H9 (cell line): ENCODE measurements around the gene DAD1. TPM values are rescaled to one million over a fixed set of nuclear protein-coding genes. Genes with fewer than 3 reads are reported as not detected.

ENCODE experiments used
- DNase-seq: peaks from one replicate; pipeline ENCODE4 v3.0.0-alpha.2; 2017
- H2AFZ ChIP-seq: one replicate; pipeline ENCODE4 v1.6.1; 2013; ENCODE audit warnings: mild to moderate bottlenecking, low read length, control low read depth, moderate library complexity
- H2AK5ac ChIP-seq: 2 replicates; pipeline ENCODE4 v1.6.1; 2013; ENCODE audit warnings: low read length, control low read depth, mixed read lengths; ENCODE audit not compliant: insufficient read length
- H2BK120ac ChIP-seq: one replicate; pipeline ENCODE4 v1.6.1; 2013; ENCODE audit warnings: low read depth, mild to moderate bottlenecking, low read length, control low read depth, inconsistent platforms; ENCODE audit not compliant: poor library complexity, severe bottlenecking
- H2BK12ac ChIP-seq: 2 replicates; pipeline ENCODE4 v1.6.1; 2013; ENCODE audit warnings: low read length, control low read depth, mixed read lengths, low read depth; ENCODE audit not compliant: insufficient read length
- H2BK15ac ChIP-seq: 2 replicates; pipeline ENCODE4 v1.6.1; 2013; ENCODE audit warnings: low read depth, low read length, control low read depth
- H2BK20ac ChIP-seq: one replicate; pipeline ENCODE4 v1.6.1; 2013; ENCODE audit warnings: low read depth, mild to moderate bottlenecking, low read length, control low read depth, inconsistent platforms; ENCODE audit not compliant: poor library complexity, severe bottlenecking
- H2BK5ac ChIP-seq: 2 replicates; pipeline ENCODE4 v1.6.1; 2013; ENCODE audit warnings: low read length, control low read depth, mixed read lengths; ENCODE audit not compliant: insufficient read length
- H3K14ac ChIP-seq: 2 replicates; pipeline ENCODE4 v1.6.1; 2013; ENCODE audit warnings: low read length, control low read depth; ENCODE audit not compliant: insufficient read depth
- H3K18ac ChIP-seq: 2 replicates; pipeline ENCODE4 v1.6.1; 2013; ENCODE audit warnings: low read depth, mild to moderate bottlenecking, mixed read lengths, low read length, control low read depth; ENCODE audit not compliant: insufficient read length
- H3K23ac ChIP-seq: 2 replicates; pipeline ENCODE4 v1.6.1; 2013; ENCODE audit warnings: low read length, control low read depth, mixed read lengths, low read depth; ENCODE audit not compliant: insufficient read length
- H3K23me2 ChIP-seq: 2 replicates; pipeline ENCODE4 v1.6.1; 2013; ENCODE audit warnings: low read depth, mild to moderate bottlenecking, mixed read lengths, low read length, control low read depth; ENCODE audit not compliant: insufficient read length, poor library complexity, severe bottlenecking
- H3K27ac ChIP-seq: 2 replicates; pipeline ENCODE4 v1.5.1; 2013; ENCODE audit warnings: low read length, control low read depth, mixed read lengths, low read depth; ENCODE audit not compliant: insufficient read length
- H3K27me3 ChIP-seq: 2 replicates; pipeline ENCODE4 v1.6.1; 2013; ENCODE audit warnings: low read length, control low read depth, inconsistent platforms; ENCODE audit not compliant: insufficient read depth
- H3K4ac ChIP-seq: 2 replicates; pipeline ENCODE4 v1.6.1; 2013; ENCODE audit warnings: low read depth, mild to moderate bottlenecking, control low read depth, inconsistent platforms, low read length, moderate library complexity
- H3K4me1 ChIP-seq: 2 replicates; pipeline ENCODE4 v1.6.1; 2013; ENCODE audit warnings: low read length, control low read depth, inconsistent platforms; ENCODE audit not compliant: insufficient read depth
- H3K4me2 ChIP-seq: 2 replicates; pipeline ENCODE4 v1.6.1; 2013; ENCODE audit warnings: low read length, control low read depth, mixed read lengths; ENCODE audit not compliant: insufficient read length, insufficient read depth
- H3K56ac ChIP-seq: 2 replicates; pipeline ENCODE4 v1.6.1; 2013; ENCODE audit warnings: low read depth, mild to moderate bottlenecking, mixed read lengths, low read length, control low read depth; ENCODE audit not compliant: insufficient read length
- H3K79me1 ChIP-seq: 2 replicates; pipeline ENCODE4 v1.6.1; 2013; ENCODE audit warnings: low read depth, mild to moderate bottlenecking, moderate library complexity, low read length, control low read depth, inconsistent platforms; ENCODE audit not compliant: insufficient read depth, poor library complexity, severe bottlenecking
- H3K79me2 ChIP-seq: 2 replicates; pipeline ENCODE4 v1.6.1; 2013; ENCODE audit warnings: low read length, control low read depth, inconsistent platforms; ENCODE audit not compliant: insufficient read depth
- H3K9ac ChIP-seq: 2 replicates; pipeline ENCODE4 v1.6.1; 2013; ENCODE audit warnings: low read length, control low read depth, mixed read lengths; ENCODE audit not compliant: insufficient read length; ENCODE audit errors: extremely low read depth
- H3K9me3 ChIP-seq: one replicate; pipeline ENCODE4 v1.6.1; 2013; ENCODE audit warnings: low read depth, low read length, inconsistent platforms; ENCODE audit not compliant: control insufficient read depth
- H3T11ph ChIP-seq: one replicate; pipeline ENCODE4 v1.6.1; 2013; ENCODE audit warnings: mild to moderate bottlenecking, low read length, control low read depth, inconsistent platforms
- H4K20me1 ChIP-seq: one replicate; pipeline ENCODE4 v1.6.1; 2013; ENCODE audit not compliant: control insufficient read depth, insufficient read length, insufficient read depth
- H4K5ac ChIP-seq: 2 replicates; pipeline ENCODE4 v1.6.1; 2013; ENCODE audit warnings: low read depth, mild to moderate bottlenecking, mixed read lengths, low read length, control low read depth; ENCODE audit not compliant: insufficient read length
- H4K8ac ChIP-seq: replicated peaks from 2 replicates; pipeline ENCODE4 v1.6.1; 2013; ENCODE audit warnings: low read length, control low read depth, mixed read lengths, low read depth; ENCODE audit not compliant: insufficient read length
- H4K91ac ChIP-seq: 2 replicates; pipeline ENCODE4 v1.6.1; 2013; ENCODE audit warnings: low read depth, mild to moderate bottlenecking, moderate library complexity, mixed read lengths, low read length, control low read depth; ENCODE audit not compliant: insufficient read length
- H3K27ac Mint-ChIP-seq, 3 experiments: 2 replicates in 2 of 3; 3 replicates in 1 of 3; pipeline ENCODE4 v1.8.0; 2020 to 2021; ENCODE audit warnings: mixed read lengths in 3 of 3, mild to moderate bottlenecking in 1 of 3, moderate library complexity in 1 of 3
- H3K27me3 Mint-ChIP-seq: 2 replicates; pipeline ENCODE4 v1.8.0; 2021; ENCODE audit warnings: low read depth, mild to moderate bottlenecking, moderate library complexity, mixed read lengths
- H3K36me3 Mint-ChIP-seq, 3 experiments: 2 replicates in 2 of 3; 3 replicates in 1 of 3; pipeline ENCODE4 v1.8.0; 2020 to 2021; ENCODE audit warnings: low read depth in 3 of 3, mixed read lengths in 3 of 3; ENCODE audit not compliant: insufficient read depth in 1 of 3
- H3K4me1 Mint-ChIP-seq, 2 experiments: 2 replicates each; pipeline ENCODE4 v1.8.0; 2020; ENCODE audit warnings: mixed read lengths in 2 of 2
- H3K4me3 Mint-ChIP-seq, 2 experiments: 2 replicates in 1 of 2; 3 replicates in 1 of 2; pipeline ENCODE4 v1.8.0; 2020 to 2021; ENCODE audit warnings: mild to moderate bottlenecking in 2 of 2, mixed read lengths in 2 of 2, moderate library complexity in 1 of 2
- H3K9me3 Mint-ChIP-seq, 2 experiments: 2 replicates in 1 of 2; 3 replicates in 1 of 2; pipeline ENCODE4 v1.8.0; 2020; ENCODE audit warnings: mild to moderate bottlenecking in 2 of 2, mixed read lengths in 2 of 2, moderate library complexity in 1 of 2
- CTCF ChIP-seq: fragments of 200-600 bp; sonication (generic); conservative IDR thresholded peaks from 3 replicates; pipeline ENCODE4 v1.8.0; 2021; ENCODE audit warnings: antibody characterized with exemption, mild to moderate bottlenecking
- whole genome bisulfite sequencing: extraction: QIAGEN DNeasy Blood & Tissue Kit; methylation state at CpG from one replicate; pipeline ENCODE4 v1.1.7; 2013; ENCODE audit warnings: missing lambda C conversion rate, low lambda C conversion rate, mixed read lengths; ENCODE audit not compliant: insufficient read length; ENCODE audit errors: extremely low coverage; 5-methylcytosine and 5-hydroxymethylcytosine counted together
- total RNA-seq: library from RNA; stranded (reverse); gene quantifications from 2 replicates; pipeline ENCODE4 v1.2.1, GENCODE V29; 2021

DAD1 gene
- total RNA-seq, 1 experiment from 2014 or later, result 127 TPM

DNA sequence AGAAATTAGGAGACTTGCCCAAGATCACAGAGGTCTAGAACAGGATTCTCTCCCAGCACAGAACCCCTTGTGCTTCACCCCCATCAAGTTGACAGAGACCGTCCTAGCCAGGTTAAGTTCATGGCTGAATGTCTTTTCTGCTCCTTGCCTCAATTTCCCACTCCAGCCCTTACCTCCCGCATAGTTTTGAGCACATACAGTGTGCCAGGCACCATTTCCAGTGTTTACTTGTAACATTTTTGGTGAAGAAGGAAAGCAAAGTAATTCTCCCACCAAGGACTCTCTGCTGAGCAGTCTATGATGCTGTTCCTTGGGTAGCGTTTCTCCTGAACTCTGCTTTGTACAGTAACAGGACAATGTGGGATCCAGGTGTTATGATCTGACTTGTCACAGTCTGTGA lies 10.3 kb upstream of the DAD1 start:
- peak overlapping the region in 2 of 3 experiments; percentile 97 to 99; a peak in 5 of 7 replicates for H3K27ac Mint-ChIP-seq
- H3K27ac ChIP-seq, result no peak overlapping the region
- H2AFZ ChIP-seq, result no peak overlapping the region
- no peak overlapping the region for H2AK5ac ChIP-seq
- H3K4me1 Mint-ChIP-seq, result peaks cover 20% of the 10 kb centered on the region in 2 experiments
- H3K79me2 ChIP-seq, result no peaks in the 10 kb centered on the region
- peak overlapping the region; percentile 25 for H3K18ac ChIP-seq
- peaks cover 3% of the 10 kb centered on the region; the same call in 1 of the 2 replicates for H3K4me1 ChIP-seq
- H3K36me3 Mint-ChIP-seq, result peaks cover 21 to 26% (median 26%) of the 10 kb centered on the region in 3 experiments
- H4K5ac ChIP-seq, result no peak overlapping the region
- H2BK20ac ChIP-seq, result no peak overlapping the region
- H2BK5ac ChIP-seq, result no peak overlapping the region
- H3K79me1 ChIP-seq, result no peaks in the 10 kb centered on the region
- H4K20me1 ChIP-seq, result no peaks in the 10 kb centered on the region
- H2BK15ac ChIP-seq, result no peak overlapping the region
- no peak overlapping the region for H3K56ac ChIP-seq
- no peak overlapping the region for H3K23ac ChIP-seq
- H4K91ac ChIP-seq, result no peak overlapping the region
- H2BK120ac ChIP-seq, result no peak overlapping the region
- no peak overlapping the region for H3T11ph ChIP-seq
- H3K23me2 ChIP-seq, result peaks cover 9% of the 10 kb centered on the region
- peak overlapping the region; percentile 98 to 99 for H3K4me3 Mint-ChIP-seq
- H3K9ac ChIP-seq, result peak overlapping the region; percentile 41
- H3K4me2 ChIP-seq, result peak overlapping the region; percentile 86
- WGBS, result no CpG with 5 or more reads among the region's 3 CpGs
- H3K27me3 ChIP-seq, result no peaks in the 10 kb centered on the region
- no peaks in the 10 kb centered on the region; a peak in 1 of 5 replicates for H3K9me3 Mint-ChIP-seq
- H3K9me3 ChIP-seq, result no peaks in the 10 kb centered on the region
- TF ChIP-seq CTCF, result no peak
- peak overlapping the region; percentile 1 for H2BK12ac ChIP-seq
- no peak overlapping the region for H3K14ac ChIP-seq
- no peak overlapping the region for H3K4ac ChIP-seq
- no peak for DNase-seq
- H3K27me3 Mint-ChIP-seq, result peaks cover 1% of the 10 kb centered on the region; the same call in 1 of the 2 replicates
- no peak overlapping the region for H4K8ac ChIP-seq
